ENCODE measurements around the gene MSRB3.

The MSRB3 gene

DNA sequence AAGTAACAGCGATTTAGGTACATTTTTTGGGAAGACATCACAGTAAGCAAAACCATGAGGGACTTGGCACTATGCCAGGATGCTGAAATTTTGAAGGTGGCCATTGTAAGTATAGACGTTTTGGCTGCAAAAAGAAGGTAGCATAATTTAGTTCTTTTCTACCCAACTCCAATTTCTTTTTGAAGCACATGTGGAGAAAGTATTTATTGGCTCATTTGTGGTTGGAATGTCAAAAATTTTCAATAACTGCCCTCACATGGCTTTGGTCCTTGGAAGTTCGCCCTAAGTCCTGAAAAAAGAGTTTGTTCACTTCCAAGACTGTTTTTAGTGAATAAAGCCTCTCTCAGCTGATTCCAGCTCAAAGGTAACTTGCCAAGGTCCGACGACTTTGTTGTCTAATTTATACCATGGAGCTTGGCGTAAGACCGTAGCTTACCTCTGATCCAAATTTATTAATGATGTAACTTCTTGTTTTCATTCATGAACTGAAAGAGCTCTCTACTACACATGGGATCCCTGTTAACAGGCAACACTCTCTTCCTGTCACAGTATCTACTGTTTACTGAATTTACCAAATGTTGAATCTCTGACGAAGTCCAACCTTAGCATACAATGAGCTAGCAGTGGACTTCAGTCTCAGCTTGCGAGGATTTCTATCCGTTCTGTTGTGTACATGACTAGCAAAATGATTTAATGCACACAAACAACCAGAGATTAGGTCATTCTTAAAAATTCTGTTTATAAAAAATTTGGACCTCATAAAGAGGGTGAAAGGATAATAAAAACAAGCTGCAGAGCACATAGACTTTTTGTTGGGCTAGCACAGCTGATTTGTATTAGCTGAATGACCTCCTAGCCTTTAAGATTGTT lies 49.0 kb downstream of the MSRB3 start:
- no peak for DNase-seq

DNA sequence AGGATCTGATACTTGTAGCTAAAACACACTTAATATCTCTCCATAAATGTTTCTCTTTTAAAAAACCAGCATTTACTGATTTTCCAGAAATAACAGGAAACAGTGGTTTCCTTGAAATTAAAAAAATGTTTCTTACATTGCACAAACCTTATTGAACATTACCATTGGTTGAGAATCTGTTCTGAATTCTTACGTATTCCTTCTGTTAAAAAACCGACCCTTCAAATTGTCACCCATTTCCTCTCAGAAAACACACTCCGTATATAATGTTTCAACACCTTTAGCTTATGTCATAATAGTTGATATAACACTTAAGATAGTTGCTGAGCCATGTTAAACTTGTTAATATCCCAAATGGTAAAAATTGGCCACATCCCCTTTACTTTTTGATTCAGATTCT lies 51.2 kb downstream of the MSRB3 start:
- no peak for DNase-seq

DNA sequence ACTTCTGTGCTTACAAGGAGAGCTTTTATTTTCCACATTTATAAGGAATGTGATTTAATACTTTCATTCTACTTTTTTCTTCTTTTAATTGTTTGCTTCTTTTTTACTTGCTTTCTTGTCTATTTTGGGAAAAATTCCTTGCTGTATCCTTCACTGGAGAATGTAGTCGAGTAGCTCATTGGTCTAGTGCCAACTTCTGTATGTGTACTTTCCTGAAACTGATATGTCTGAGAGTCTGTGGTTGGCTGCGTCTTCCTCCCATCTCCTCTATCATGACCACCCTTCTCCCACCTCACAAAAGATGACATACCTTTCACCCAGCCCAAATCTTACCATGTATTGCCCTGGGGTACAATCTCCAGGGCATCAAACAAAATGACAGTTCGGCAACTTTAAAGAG lies 51.8 kb downstream of the MSRB3 start:
- DNase-seq, result no peak

DNA sequence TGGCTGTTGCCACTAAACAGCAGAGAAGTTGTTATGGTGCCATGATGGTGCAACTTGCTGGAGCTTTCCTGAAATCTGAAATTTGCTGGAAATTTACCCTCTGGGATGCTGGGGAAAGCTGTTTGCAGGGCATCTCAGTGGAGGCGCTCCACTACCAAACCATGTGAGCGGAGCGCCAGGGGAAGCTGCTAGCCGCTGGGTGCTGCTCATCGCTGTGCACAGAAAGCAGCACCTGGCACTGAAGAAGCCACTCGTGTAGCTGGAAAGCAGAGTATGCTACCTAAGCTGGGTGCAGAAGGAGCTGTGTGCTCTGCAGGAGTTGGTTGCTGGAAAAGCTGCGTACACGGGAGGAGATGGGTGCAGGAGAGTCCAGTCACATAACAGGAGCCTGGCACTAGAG lies 53.0 kb downstream of the MSRB3 start:
- no peak for DNase-seq

DNA sequence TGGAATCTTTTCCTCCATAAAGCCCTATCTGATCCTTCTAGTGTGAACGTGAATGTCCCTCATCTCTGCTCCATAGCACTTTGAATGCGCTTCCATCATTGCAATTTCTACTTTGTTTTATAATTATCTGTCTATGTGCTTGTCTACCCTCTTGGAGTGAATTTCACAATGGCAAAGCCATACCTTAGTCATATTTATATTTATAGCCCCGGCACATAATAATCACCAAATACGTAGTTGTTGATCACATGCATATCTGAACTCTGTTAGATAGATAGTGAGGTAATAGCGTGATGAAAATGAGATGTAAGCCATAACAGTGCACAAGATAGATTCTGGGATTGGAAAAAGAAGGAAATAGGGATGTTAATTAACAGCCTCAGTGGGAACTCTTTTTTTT lies 55.2 kb downstream of the MSRB3 start:
- no peak for DNase-seq

- DNase-seq, result no peak
These were observed 56.0 kb downstream of the MSRB3 start for GRCh38 chr12:65334521-65334920.

- no peak for DNase-seq
These were observed 56.7 kb downstream of the MSRB3 start for GRCh38 chr12:65335021-65335714.

- DNase-seq, result no peak
These were observed 57.5 kb downstream of the MSRB3 start for GRCh38 chr12:65335981-65336380.

DNA sequence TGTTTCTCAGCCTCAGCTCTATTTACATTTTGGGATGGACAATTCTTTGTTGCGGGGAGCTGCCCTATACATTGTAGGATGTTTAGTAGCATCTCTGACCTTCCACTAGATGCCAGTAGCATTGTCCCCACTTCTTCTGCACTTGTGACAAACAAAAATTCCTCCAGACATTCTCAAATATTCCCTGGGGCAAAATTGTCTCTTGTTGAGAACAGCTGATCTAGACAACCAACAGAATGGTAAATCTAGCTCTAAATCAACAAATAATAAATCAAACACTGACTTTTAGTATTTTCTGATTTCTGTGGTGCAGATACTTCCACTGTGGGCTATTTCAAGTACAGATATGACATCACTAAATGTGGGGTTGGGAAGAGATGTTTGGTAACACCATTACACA lies 60.7 kb downstream of the MSRB3 start:
- no peak for DNase-seq

GRCh38 chr12:65343230-65343629 lies 64.7 kb downstream of the MSRB3 start:
- no peak for DNase-seq

- DNase-seq, result no peak
These were observed 65.3 kb downstream of the MSRB3 start for GRCh38 chr12:65343801-65344200.

DNA sequence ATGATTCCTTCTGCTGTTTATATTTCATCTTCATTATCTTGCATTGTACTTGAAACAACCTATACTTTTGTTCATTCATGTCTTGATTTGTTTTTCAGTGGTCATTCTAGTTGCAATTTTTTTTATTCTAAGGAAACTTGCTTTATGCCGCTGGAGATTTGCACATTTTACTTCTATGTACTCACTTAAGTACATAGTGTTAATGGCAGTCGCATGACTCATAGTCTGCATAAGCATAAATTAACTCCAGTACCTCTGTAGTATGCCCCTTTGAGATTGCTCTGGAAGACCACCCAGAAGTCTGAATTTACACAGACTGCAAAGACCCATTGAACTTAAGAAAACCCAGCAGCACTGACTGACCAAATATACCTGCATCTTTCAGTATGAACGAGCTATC lies 77.0 kb downstream of the MSRB3 start:
- DNase-seq, result no peak

DNA sequence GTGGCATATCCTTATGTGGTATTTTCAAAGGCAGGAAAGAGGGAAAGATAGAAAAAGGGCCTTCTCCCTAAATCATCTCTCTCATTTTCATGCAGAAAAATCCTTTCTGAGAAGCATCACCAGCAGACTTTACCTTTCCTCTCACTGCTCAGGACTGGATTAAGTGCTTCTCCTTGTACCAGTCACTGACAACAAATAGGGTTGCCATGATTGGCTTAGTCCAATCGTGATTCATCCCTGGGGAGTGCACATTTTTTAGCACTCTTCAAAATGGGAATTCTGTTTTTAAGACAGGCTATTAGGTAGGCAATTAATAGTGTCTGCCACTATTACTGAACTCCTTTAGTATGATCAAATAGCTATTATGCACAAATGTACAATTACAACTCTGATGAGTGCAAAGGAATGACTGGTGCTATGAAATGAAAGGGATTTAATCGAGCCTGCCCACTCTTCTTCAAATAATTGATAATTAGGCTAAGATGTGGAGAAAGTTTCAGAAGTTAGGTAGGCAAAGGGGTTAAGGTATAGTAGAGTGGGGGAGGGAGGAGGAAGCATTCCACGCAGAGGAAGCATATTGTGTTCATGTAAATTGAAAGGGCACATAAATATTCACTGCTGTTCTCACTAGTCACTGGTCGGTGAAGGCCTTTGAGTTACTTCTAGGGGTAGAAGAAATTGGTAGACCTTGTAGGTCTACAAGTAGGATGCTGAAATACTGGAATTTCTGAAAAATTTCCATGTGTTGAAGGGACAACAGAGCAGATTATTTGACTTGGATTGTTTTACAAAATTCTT lies 84.0 kb downstream of the MSRB3 start:
- no peak for DNase-seq

DNA sequence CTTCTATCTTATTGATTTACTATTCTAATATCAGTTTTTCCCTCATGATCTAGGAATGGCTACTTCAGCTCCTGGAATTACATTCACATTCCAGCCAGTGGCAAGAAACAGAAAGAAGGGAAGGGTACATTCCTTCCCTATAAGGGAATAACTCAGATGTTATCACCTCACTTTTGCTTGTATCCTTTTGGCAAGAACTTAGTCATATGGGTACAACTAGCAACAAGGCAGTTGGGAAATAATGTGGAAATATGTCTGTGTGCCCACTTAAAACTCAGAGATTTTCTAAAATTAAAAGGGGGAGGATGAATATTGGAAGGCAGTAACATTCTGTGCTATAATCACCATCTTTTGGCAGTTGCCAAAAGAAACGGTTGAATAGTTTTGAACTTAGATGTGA lies 85.6 kb downstream of the MSRB3 start:
- DNase-seq, result no peak

DNA sequence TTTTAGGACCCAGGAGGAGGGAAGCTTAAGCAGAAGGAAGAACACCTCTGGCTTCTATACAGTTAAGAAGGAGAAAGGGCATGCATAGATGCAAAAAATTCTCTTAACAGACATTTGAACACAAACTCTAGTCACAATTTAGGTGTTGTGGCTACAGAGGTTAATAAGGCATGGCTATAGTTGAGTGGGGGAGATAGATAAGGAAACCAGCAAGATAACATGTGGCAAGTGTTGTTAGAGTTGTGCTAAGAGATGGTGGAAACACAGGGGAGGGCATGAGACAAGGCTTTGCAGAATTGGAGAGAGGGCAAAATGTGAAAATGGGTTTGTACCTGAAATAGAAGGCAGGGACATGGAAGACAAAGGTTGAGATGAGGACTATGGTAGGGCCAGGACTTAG lies 88.9 kb downstream of the MSRB3 start:
- DNase-seq, result no peak

DNA sequence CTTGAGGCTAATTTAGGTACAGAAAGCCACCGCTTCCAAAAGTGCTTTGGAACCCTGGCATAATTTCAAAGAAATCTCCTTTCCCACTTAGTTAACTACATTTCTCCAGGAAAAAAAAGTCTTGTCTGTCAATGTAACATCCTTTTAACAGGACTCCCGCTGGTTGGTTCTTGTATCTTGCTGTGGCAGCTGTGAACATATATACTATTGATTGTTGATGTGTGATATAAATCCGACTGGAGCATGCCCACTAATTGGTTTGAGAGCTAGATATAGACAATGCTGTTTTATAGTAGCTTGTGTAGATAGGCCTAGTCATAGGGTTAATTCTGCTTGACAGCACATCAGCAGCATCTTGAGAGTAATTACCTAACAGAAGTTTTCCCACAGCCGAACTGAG lies 89.6 kb downstream of the MSRB3 start:
- no peak for DNase-seq

GRCh38 chr12:65372574-65372973 lies 94.1 kb downstream of the MSRB3 start:
- no peak for DNase-seq

DNA sequence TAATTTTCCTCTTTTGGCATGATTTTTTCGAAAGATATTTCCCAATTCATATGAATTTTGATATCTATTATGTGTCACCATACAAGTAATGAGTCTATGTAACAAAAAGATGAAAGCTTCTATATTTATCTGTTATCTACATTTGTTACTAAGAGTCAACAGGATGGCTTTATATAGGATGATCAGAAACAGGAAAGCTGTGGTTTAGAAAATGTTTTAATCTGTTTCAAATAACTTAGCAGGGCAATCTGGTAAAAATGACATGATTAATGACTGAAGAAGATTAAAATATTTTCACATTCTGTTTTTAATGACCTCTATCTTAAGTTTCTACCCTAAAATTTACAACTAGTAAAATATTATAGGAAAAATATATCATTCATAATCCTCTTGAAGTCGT lies 105.8 kb downstream of the MSRB3 start:
- DNase-seq, result no peak

DNA sequence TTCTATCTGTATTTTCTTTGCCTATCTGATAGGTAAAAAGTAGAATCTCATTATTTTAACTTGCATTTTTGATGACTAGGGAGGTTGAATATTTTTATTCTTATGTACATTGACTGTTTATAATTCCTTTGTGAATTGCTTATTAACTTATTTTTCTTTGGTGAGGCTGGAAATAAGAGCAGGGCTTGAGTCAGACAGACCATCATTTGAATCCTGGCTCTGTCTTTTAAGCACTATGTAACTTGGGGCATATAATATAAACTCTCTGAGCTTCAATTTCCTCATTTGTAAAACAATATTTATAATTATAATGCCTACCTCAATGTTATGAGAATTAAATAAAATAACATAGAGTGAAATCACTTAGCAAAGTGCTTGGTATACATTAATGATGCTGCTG lies 108.9 kb downstream of the MSRB3 start:
- no peak for DNase-seq

DNA sequence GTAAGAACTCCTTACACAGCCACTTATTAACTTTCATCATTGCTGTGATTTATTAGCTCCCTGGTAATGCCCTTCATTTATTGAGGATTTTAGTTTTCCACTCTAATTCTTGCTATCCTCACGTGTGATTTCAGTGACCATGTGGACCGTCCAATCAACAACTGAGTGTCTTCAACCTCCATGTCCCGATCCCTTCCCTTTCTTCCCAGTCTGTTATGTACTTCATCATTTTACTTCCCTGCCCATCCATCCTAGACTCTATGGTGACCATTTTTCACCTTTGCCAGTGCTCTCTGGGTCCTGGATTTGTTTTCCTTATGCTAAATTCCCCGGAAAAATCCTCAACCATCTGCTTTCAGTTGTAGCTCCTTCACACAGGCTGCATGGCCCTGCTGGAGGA lies 111.0 kb downstream of the MSRB3 start:
- no peak for DNase-seq

DNA sequence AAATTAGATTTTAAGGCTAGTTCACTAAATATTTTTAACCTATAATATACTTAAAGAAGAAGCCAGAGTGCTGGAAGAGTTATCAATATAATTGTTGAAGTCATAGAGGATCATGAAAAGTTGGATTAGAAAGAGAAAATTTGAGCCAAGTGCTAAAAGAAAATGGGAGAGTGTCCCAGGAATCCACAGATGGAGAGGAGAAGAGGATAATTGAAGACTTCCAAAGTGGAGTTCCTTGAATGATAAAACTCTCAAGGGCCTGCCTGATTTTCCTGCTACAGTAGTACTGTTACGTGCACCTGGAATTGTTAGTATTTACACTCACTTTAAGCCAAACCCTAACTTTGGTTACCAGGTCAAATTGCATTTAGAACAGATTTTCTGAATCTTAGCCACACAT lies 113.2 kb downstream of the MSRB3 start:
- DNase-seq, result no peak

DNA sequence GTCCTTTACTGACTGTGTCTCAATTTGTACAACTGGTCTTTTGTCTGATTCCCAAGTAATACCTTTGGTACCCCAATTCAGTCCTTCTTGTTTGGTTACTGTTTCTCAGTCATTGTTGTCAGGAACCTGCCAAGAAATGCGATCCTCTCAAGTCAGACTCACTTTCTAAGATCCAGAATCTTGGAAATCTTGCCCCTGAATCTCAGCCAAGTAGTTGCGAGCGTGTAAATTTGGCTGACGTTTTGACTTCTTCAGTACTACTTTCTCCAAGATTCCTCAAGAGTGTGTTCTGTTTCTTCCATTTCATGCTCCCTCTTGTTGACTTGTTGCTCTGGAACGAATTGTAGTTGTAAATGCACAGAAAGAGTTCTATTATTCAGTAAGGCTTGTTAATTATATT lies 114.0 kb downstream of the MSRB3 start:
- no peak for DNase-seq

DNA sequence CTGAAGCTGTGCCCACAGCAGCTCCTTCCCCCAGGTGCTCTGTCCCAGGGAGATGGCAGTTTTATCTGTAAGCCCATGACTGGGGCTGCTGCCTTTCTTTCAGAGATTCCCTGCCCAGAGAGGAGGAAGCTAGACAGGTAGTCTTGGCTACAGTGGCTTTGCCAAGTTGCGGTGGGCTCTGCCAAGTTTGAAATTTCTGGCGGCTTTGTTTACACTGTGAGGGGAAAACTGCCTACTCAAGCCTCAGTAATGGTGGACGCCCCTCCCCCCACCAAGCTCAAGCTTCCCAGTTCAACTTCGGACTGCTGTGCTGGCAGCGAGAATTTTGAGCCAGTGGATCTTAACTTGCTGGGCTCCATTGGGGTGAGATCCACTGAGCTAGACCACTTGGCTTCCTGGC lies 124.7 kb downstream of the MSRB3 start:
- no peak for DNase-seq

Data from NCI-H2029 (cell line).